Stimulated activated CD4-positive, alpha-beta T cell treated with anti-CD3 and anti-CD28 coated beads, Interleukin-2, amount 100 ng/mL, for 24 hours (primary cell): ENCODE measurements around the gene ZNF226.
"Not testable (repeated sequence)": the region's sequence is repeated elsewhere in the genome, so short reads cannot be mapped to it uniquely, and the experiment has no call there.

Source experiments
- DNase-seq, 2 donors: peaks; one replicate each; pipeline ENCODE4 v3.0.0-alpha.2; 2020

The ZNF226 gene

GRCh38 chr19:44212866-44213346, 48.0 kb downstream of the ZNF226 start:
- no peak for DNase-seq

DNA sequence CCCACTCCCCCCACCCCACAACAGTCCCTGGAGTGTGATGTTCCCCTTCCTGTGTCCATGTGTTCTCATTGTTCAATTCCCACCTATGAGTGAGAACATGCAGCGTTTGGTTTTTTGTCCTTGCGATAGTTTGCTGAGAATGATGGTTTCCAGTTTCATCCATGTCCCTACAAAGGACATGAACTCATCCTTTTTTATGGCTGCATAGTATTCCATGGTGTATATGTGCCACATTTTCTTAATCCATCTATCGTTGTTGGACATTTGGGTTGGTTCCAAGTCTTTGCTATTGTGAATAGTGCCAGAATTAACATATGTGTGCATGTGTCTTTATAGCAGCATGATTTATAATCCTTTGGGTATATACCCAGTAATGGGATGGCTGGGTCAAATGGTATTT, 55.0 kb downstream of the ZNF226 start:
- DNase-seq, result not testable (repeated sequence)

- not testable (repeated sequence) for DNase-seq
These were observed 55.9 kb downstream of the ZNF226 start for GRCh38 chr19:44220761-44221160.

DNA sequence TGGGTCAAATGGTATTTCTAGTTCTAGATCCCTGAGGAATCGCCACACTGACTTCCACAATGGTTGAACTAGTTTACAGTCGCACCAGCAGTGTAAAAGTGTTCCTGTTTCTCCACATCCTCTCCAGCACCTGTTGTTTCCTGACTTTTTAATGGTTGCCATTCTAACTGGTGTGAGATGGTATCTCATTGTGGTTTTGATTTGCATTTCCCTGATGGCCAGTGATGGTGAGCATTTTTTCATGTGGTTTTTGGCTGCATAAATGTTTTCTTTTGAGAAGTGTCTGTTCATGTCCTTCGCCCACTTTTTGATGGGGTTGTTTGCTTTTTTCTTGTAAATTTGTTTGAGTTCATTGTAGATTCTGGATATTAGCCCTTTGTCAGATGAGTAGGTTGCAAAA, 56.4 kb downstream of the ZNF226 start:
- not testable (repeated sequence) for DNase-seq
